Muscle of leg (tissue), 11 donors: ENCODE measurements around the gene CTIF. TPM values are rescaled to one million over a fixed set of nuclear protein-coding genes. Genes with fewer than 3 reads are reported as not detected.

ENCODE experiments used
- DNase-seq: peaks from one replicate; pipeline ENCODE4 v3.0.0; 2013
- H3K27ac ChIP-seq: one replicate; pipeline ENCODE4 v1.5.1; 2013; ENCODE audit warnings: mild to moderate bottlenecking, low read length, control low read depth
- H3K27me3 ChIP-seq: one replicate; pipeline ENCODE4 v1.6.1; 2013; ENCODE audit warnings: low read length; ENCODE audit not compliant: control insufficient read depth, insufficient read depth
- H3K36me3 ChIP-seq: one replicate; pipeline ENCODE4 v1.6.1; 2013; ENCODE audit warnings: low read length; ENCODE audit not compliant: control insufficient read depth, insufficient read depth
- H3K4me1 ChIP-seq: one replicate; pipeline ENCODE4 v1.6.1; 2013; ENCODE audit warnings: low read length; ENCODE audit not compliant: control insufficient read depth, insufficient read depth
- H3K4me3 ChIP-seq: one replicate; pipeline ENCODE4 v1.5.1; 2013; ENCODE audit warnings: low read length, control low read depth
- H3K9me3 ChIP-seq: replicated peaks from 2 replicates; pipeline ENCODE4 v1.6.1; 2013; ENCODE audit warnings: low read depth, low read length; ENCODE audit not compliant: control insufficient read depth
- WGBS: methylation state at CpG from one replicate; pipeline ENCODE4 v1.1.5; 2013; ENCODE audit warnings: missing lambda C conversion rate; ENCODE audit not compliant: insufficient coverage; 5-methylcytosine and 5-hydroxymethylcytosine counted together
- polyA plus RNA-seq, 8 donors: library from polyadenylated mRNA; unstranded; fragments of 120-200 nt; gene quantifications; one replicate each; pipeline versions ENCODE4 v1.2.1 to v1.2.3, GENCODE V29; 2013; ENCODE audit warnings: inconsistent platforms in 1 of 8, low replicate concordance in 1 of 8; ENCODE audit not compliant: insufficient read length in 8 of 8, insufficient read depth in 1 of 8
- total RNA-seq: library from RNA; stranded (reverse); fragments of 120-200 nt; gene quantifications from one replicate; pipeline ENCODE4 v1.2.4, GENCODE V29; 2013

CTIF gene
- total and polyA plus RNA-seq, 9 donors, result 16.3 to 46.8 (median 32.5) TPM

DNA sequence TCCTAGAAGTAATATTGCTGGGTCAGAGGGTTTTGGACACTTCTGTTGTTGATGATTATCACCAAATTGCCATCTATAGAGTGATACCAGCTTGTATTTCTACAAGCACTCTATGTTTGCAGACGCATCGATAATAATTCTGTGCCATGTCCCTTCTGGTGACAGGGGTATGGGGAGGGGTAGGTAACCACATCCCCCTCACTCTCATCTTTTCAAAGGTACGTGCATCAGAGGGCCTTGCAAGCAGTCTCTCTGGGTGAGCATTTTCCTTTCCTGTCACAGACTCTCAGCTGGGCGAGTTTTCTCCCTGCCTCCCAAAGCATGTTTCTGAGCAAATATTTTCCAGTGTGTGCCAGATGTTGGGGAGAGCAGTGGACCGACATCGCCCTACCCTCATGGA lies 314.0 kb downstream of the CTIF start:
- peaks cover 7% of the 10 kb centered on the region for H3K36me3 ChIP-seq
- no peak for DNase-seq
- H3K27ac ChIP-seq, result no peak overlapping the region
- peaks cover 19% of the 10 kb centered on the region for H3K4me1 ChIP-seq
- no peaks in the 10 kb centered on the region for H3K9me3 ChIP-seq
- WGBS, result 93% methylated on average over 2 of the region's 6 CpGs
- H3K4me3 ChIP-seq, result no peak overlapping the region
- no peaks in the 10 kb centered on the region for H3K27me3 ChIP-seq

- Histone ChIP-seq H3K27me3 (no peaks in the 10 kb centered on the region), H3K27ac (no peak overlapping the region), H3K4me1 (peaks cover 25% of the 10 kb centered on the region), H3K9me3 (no peaks in the 10 kb centered on the region), H3K36me3 (peaks cover 11% of the 10 kb centered on the region), H3K4me3 (no peak overlapping the region)
- no peak for DNase-seq
- WGBS, result 58% methylated on average over 3 of the region's 5 CpGs
Measured at GRCh38 chr18:48853588-48853987, 314.8 kb downstream of the CTIF start.

DNA sequence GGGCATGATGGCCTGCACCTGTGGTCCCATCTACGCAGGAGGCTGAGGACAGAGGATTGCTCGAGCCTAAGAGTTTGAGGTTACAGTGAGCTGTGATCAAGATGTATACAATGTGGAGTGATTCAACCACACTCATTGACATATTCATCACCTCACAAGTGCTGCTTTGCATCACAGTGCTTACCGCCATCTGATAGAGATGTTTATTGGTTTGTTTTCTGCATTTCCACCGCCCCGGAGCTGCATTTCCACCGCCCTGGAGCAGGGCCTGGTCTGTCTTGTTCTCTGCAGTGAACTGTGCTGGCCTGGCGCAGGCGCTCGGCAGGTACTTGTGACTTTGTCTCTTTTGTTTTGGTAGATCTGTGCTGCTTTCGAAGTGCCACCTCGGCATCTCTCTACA lies 315.9 kb downstream of the CTIF start:
- Histone ChIP-seq H3K4me1 (peaks cover 37% of the 10 kb centered on the region), H3K27ac (no peak overlapping the region), H3K36me3 (peaks cover 11% of the 10 kb centered on the region), H3K27me3 (no peaks in the 10 kb centered on the region), H3K9me3 (no peaks in the 10 kb centered on the region), H3K4me3 (no peak overlapping the region)
- WGBS, result 71% methylated on average over 7 of the region's 11 CpGs
- DNase-seq, result no peak

DNA sequence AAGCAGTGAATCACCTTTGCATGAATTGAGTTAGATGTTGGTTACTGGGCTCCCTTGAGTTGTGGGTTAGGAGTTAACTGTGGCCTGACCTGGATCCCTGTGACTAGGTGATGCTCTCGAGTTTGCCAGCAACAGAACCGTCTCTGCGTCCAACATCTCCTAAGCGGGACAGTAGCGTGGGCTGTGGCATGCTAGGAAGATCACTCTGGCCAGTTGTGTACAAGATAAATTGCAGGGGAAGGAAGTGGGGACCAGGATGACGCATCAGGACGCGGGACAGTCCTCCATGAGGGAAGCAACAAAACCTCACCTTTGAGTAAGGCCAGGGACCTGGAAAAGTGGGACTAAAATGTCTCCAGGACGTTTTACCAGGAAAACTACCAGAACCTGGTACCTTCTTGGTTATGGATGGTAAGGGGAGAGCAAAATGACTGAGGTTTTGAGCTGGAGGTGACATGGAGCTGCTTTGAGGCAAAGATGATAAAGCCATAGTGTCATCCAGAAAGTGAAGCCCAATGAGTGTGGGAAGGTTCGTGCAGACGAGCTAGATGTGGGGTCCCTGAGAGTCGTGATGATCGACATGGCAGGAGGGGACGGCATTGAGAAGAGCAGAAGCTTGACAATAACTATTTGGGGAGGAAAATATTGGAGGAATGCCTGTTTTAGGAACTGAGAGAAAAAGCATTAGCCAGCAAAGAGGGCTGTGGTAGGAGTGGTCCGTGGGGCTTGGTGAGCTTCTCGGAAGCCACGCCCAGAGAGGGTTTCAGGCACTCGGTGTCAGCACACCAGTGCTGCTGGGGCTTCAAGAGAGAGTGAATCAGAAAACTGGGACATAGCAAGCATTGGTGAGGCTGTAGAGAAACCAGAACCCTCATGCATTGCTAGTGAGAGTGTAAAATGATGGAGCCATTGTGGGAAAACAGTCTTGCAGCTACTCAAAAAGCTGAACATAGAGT lies 316.9 kb downstream of the CTIF start:
- no peaks in the 10 kb centered on the region for H3K9me3 ChIP-seq
- no peak for DNase-seq
- H3K36me3 ChIP-seq, result peaks cover 11% of the 10 kb centered on the region
- H3K4me3 ChIP-seq, result no peak overlapping the region
- H3K4me1 ChIP-seq, result peaks cover 41% of the 10 kb centered on the region
- H3K27me3 ChIP-seq, result no peaks in the 10 kb centered on the region
- H3K27ac ChIP-seq, result no peak overlapping the region
- WGBS, result 83% methylated on average over 17 of the region's 18 CpGs

DNA sequence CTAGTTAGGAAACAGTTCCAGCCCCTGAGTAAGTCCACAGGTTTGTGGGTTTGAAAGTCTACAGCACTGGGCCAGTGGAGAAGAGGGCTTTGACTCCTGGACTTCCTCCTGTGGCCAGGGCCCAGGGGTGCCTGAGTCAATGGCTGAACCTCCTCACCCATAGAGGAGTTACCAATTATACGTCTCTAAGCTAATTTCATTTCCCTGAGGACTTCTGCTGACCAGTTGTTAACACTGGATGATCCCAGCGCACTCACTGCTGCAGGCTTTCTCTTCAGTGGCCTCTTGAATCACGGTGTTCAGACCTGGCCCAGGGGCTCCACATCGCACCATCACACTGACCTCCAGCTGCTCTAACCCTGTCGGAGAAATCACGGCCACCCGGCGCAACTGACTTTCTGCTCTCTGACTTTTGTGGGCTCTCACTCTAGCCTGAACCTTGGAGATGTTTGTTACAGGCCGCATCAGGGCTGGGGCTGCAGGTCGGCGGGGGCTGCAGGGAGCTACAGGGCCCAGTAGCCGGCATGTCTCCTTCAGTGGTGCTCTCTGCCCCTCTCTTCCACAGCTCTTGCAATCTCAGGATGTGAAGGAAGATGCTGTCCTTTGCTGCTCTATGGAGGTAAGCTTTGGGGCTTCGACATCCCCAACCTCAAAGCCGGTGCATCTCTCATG lies 318.3 kb downstream of the CTIF start:
- no peaks in the 10 kb centered on the region for H3K9me3 ChIP-seq
- no peak overlapping the region for H3K4me3 ChIP-seq
- H3K4me1 ChIP-seq, result peaks cover 40% of the 10 kb centered on the region
- DNase-seq, result no peak
- H3K27ac ChIP-seq, result no peak overlapping the region
- 90% methylated on average over 8 of the region's 14 CpGs for WGBS
- H3K36me3 ChIP-seq, result peaks cover 18% of the 10 kb centered on the region
- no peaks in the 10 kb centered on the region for H3K27me3 ChIP-seq

- H3K36me3 ChIP-seq, result peaks cover 24% of the 10 kb centered on the region
- no peaks in the 10 kb centered on the region for H3K9me3 ChIP-seq
- peak overlapping the region; percentile 86 for H3K27ac ChIP-seq
- no peak for DNase-seq
- H3K4me3 ChIP-seq, result no peak overlapping the region
- H3K4me1 ChIP-seq, result peaks cover 40% of the 10 kb centered on the region
- WGBS, result 70% methylated on average over 2 of the region's 4 CpGs
- no peaks in the 10 kb centered on the region for H3K27me3 ChIP-seq
Measured at GRCh38 chr18:48858676-48859075, 319.8 kb downstream of the CTIF start.

- no peaks in the 10 kb centered on the region for H3K27me3 ChIP-seq
- 25% methylated on average over 25 of the region's 43 CpGs for WGBS
- peak; percentile 78 for DNase-seq
- peak overlapping the region; percentile 86 for H3K27ac ChIP-seq
- peak overlapping the region; percentile 9 for H3K4me3 ChIP-seq
- H3K36me3 ChIP-seq, result peaks cover 24% of the 10 kb centered on the region
- no peaks in the 10 kb centered on the region for H3K9me3 ChIP-seq
- H3K4me1 ChIP-seq, result peaks cover 40% of the 10 kb centered on the region
Measured at GRCh38 chr18:48859311-48860268, 320.8 kb downstream of the CTIF start.

- 67% methylated on average over 25 of the region's 28 CpGs for WGBS
- no peak for DNase-seq
- Histone ChIP-seq H3K4me1 (peaks cover 40% of the 10 kb centered on the region), H3K27me3 (no peaks in the 10 kb centered on the region), H3K4me3 (no peak overlapping the region), H3K36me3 (peaks cover 18% of the 10 kb centered on the region), H3K27ac (peak overlapping the region; percentile 86), H3K9me3 (no peaks in the 10 kb centered on the region)
Measured at GRCh38 chr18:48860269-48861180, 321.7 kb downstream of the CTIF start.

GRCh38 chr18:48861181-48861708 lies 322.4 kb downstream of the CTIF start:
- DNase-seq, result no peak
- H3K27me3 ChIP-seq, result no peaks in the 10 kb centered on the region
- WGBS, result 64% methylated on average over 13 of the region's 15 CpGs
- H3K36me3 ChIP-seq, result peaks cover 18% of the 10 kb centered on the region
- H3K4me1 ChIP-seq, result peaks cover 44% of the 10 kb centered on the region
- no peak overlapping the region for H3K4me3 ChIP-seq
- no peak overlapping the region for H3K27ac ChIP-seq
- H3K9me3 ChIP-seq, result peaks cover 4% of the 10 kb centered on the region
